ENCODE results near the gene NT5E.
"Not testable (repeated sequence)": the region's sequence is repeated elsewhere in the genome, so short reads cannot be mapped to it uniquely, and the experiment has no call there.

Gene NT5E

DNA sequence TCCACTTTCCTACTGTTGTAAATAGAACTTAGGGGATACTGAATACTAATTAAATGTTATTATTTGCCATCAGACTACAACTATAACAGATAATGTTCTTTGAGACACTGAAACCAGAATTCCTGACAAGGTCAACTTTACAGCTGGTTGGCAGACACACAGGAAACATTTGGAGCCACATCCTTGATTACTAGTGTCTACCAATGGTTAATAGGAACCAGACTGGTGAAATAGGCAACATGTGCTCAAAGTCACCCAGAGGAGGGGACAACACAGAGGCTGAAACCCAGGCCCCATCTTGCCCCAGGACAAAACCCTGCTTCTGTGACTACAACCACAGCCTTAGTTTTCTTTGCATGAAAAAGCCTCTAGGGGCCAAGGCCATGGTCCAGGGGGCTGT is 47.8 kb upstream of the NT5E start:
- Histone ChIP-seq H3K79me2 (ENCODE audit: control insufficient read depth, low read length) (no peaks in the 10 kb centered on the region), H3K4me3 (ENCODE audit: low read length) (no peak overlapping the region), H3K4me2 (ENCODE audit: low read length) (no peak overlapping the region), H3K27me3 (ENCODE audit: control insufficient read depth, low read length) (peaks cover 10% of the 10 kb centered on the region; the same call in 1 of the 2 replicates), H3K27ac (ENCODE audit: low read depth, low read length) (no peak overlapping the region), H3K4me1 (ENCODE audit: control insufficient read depth, low read length) (no peaks in the 10 kb centered on the region), H3K36me3 (ENCODE audit: control insufficient read depth, low read length) (no peaks in the 10 kb centered on the region), H3F3A (ENCODE audit: control insufficient read depth, insufficient read depth) (no peaks in the 10 kb centered on the region), H3K9me2 (replicated peaks; ENCODE audit: control insufficient read depth, low read length) (no peaks in the 10 kb centered on the region), H3K9me3 (ENCODE audit: control insufficient read depth, insufficient read depth, low read length) (no peaks in the 10 kb centered on the region), H4K20me1 (ENCODE audit: control insufficient read depth, insufficient read depth, low read depth, low read length) (no peaks in the 10 kb centered on the region)
- TF ChIP-seq, protein P1, sequence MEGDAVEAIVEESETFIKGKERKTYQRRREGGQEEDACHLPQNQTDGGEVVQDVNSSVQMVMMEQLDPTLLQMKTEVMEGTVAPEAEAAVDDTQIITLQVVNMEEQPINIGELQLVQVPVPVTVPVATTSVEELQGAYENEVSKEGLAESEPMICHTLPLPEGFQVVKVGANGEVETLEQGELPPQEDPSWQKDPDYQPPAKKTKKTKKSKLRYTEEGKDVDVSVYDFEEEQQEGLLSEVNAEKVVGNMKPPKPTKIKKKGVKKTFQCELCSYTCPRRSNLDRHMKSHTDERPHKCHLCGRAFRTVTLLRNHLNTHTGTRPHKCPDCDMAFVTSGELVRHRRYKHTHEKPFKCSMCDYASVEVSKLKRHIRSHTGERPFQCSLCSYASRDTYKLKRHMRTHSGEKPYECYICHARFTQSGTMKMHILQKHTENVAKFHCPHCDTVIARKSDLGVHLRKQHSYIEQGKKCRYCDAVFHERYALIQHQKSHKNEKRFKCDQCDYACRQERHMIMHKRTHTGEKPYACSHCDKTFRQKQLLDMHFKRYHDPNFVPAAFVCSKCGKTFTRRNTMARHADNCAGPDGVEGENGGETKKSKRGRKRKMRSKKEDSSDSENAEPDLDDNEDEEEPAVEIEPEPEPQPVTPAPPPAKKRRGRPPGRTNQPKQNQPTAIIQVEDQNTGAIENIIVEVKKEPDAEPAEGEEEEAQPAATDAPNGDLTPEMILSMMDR (IDR thresholded peaks at IDR 0.05; ENCODE audit: low read depth, low read length, poor library complexity, severe bottlenecking) = no peak
- TF ChIP-seq EZH2phosphoT487 (IDR thresholded peaks at IDR 0.05; ENCODE audit: borderline replicate concordance, low read length) = no peak

DNA sequence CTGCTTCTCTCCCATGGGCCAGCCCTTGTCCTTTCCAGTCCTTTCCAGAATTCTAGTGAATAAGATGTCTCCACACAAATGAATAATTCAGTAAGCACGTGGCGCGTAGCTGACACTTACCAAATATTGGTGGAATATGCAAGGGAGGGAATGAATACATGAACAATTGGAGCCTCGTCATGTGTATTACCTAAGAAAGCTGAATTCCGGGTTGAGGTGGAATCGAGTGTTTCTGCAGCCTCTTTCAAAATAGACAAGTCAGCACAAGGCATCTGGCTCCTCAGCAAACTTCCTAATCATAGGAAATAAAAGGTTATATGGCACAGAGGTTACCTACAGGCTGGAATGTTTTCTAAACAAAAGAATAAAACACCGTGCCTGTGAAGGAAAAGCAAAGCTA is 47.0 kb upstream of the NT5E start:
- H3K4me1 ChIP-seq (ENCODE audit: control insufficient read depth, low read length) = no peaks in the 10 kb centered on the region
- no peaks in the 10 kb centered on the region for H3F3A ChIP-seq (ENCODE audit: control insufficient read depth, insufficient read depth)
- no peak overlapping the region for H3K4me2 ChIP-seq (ENCODE audit: low read length)
- H3K27ac ChIP-seq (ENCODE audit: low read depth, low read length) = no peak overlapping the region
- peaks cover 10% of the 10 kb centered on the region; the same call in 1 of the 2 replicates for H3K27me3 ChIP-seq (ENCODE audit: control insufficient read depth, low read length)
- H3K79me2 ChIP-seq (ENCODE audit: control insufficient read depth, low read length) = no peaks in the 10 kb centered on the region
- TF ChIP-seq EZH2phosphoT487 (IDR thresholded peaks at IDR 0.05; ENCODE audit: borderline replicate concordance, low read length) = no peak
- TF ChIP-seq, protein P1 (IDR thresholded peaks at IDR 0.05; ENCODE audit: low read depth, low read length, poor library complexity, severe bottlenecking) = no peak
- H3K4me3 ChIP-seq (ENCODE audit: low read length) = no peak overlapping the region
- no peaks in the 10 kb centered on the region for H3K9me2 ChIP-seq (replicated peaks; ENCODE audit: control insufficient read depth, low read length)
- no peaks in the 10 kb centered on the region for H3K36me3 ChIP-seq (ENCODE audit: control insufficient read depth, low read length)
- H3K9me3 ChIP-seq (ENCODE audit: control insufficient read depth, insufficient read depth, low read length) = no peaks in the 10 kb centered on the region
- no peaks in the 10 kb centered on the region for H4K20me1 ChIP-seq (ENCODE audit: control insufficient read depth, insufficient read depth, low read depth, low read length)

DNA sequence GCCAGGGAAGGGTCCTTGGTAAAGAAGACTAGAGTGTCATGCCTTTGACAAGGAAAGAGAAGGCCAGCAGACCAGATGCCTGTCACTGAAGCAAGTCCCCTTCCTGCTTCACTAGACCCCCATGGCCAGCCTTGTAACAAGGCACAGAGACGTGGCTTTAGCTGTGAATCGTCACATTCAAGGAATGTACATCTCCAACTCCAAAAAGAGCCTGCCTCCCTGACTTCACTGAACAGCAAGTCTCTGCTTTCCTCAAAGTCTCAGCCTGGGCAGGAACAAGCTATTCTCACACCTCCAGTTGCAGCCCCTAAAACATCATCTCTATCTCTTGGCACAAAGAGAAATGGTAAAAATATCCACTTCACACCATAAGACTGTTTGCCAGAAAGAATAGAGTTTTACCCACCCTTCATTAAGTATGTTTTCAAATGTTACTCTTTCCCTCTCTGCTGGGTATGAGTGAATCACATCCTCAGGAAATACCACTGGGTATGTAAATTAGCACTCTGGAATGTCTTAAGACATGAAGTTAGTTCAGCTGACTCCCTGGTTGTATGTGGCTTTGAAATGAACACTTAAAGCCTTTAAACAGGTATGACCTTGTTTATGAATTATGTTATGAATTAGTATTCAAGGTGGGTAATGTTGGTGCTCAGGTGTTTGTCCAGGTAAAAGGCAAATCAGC is 46.4 kb upstream of the NT5E start:
- H3K9me2 ChIP-seq (replicated peaks; ENCODE audit: control insufficient read depth, low read length) = no peaks in the 10 kb centered on the region
- no peak overlapping the region for H3K27ac ChIP-seq (ENCODE audit: low read depth, low read length)
- H3K79me2 ChIP-seq (ENCODE audit: control insufficient read depth, low read length) = no peaks in the 10 kb centered on the region
- H3K9me3 ChIP-seq (ENCODE audit: control insufficient read depth, insufficient read depth, low read length) = no peaks in the 10 kb centered on the region
- H3K4me1 ChIP-seq (ENCODE audit: control insufficient read depth, low read length) = no peaks in the 10 kb centered on the region
- H3K4me3 ChIP-seq (ENCODE audit: low read length) = no peak overlapping the region
- no peak overlapping the region for H3K4me2 ChIP-seq (ENCODE audit: low read length)
- TF ChIP-seq, protein P1 (IDR thresholded peaks at IDR 0.05; ENCODE audit: low read depth, low read length, poor library complexity, severe bottlenecking) = no peak
- TF ChIP-seq EZH2phosphoT487 (IDR thresholded peaks at IDR 0.05; ENCODE audit: borderline replicate concordance, low read length) = no peak
- H3K36me3 ChIP-seq (ENCODE audit: control insufficient read depth, low read length) = no peaks in the 10 kb centered on the region
- no peaks in the 10 kb centered on the region for H3F3A ChIP-seq (ENCODE audit: control insufficient read depth, insufficient read depth)
- H4K20me1 ChIP-seq (ENCODE audit: control insufficient read depth, insufficient read depth, low read depth, low read length) = no peaks in the 10 kb centered on the region
- H3K27me3 ChIP-seq (ENCODE audit: control insufficient read depth, low read length) = peaks cover 10% of the 10 kb centered on the region; the same call in 1 of the 2 replicates

DNA sequence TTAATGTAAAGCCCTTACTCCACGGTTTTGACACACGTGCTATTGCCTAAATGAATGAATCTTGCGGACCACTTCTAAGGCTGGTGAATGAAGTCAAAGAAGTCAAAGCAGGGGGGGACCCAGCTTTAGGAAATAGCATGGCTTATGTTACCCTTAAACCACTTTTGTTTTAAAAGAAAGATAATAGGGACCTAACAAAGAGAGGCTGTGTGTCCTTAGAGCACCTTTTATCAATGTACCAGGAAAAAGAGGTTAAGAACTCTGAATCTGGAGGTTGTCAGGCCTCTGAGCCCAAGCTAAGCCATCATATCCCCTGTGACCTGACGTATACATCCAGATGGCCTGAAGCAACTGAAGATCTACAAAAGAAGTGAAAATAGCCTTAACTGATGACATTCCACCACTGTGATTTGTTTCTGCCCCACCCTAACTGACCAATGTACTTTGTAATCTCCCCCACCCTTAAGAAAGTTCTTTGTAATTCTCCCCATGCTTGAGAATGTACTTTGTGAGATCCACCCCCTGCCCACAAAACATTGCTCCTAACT is 45.8 kb upstream of the NT5E start:
- not testable (repeated sequence) for H4K20me1 ChIP-seq (ENCODE audit: control insufficient read depth, insufficient read depth, low read depth, low read length); H3F3A ChIP-seq (ENCODE audit: control insufficient read depth, insufficient read depth); H3K4me2 ChIP-seq (ENCODE audit: low read length); H3K27me3 ChIP-seq (ENCODE audit: control insufficient read depth, low read length); H3K27ac ChIP-seq (ENCODE audit: low read depth, low read length); H3K9me2 ChIP-seq (replicated peaks; ENCODE audit: control insufficient read depth, low read length); H3K36me3 ChIP-seq (ENCODE audit: control insufficient read depth, low read length); H3K9me3 ChIP-seq (ENCODE audit: control insufficient read depth, insufficient read depth, low read length); H3K4me1 ChIP-seq (ENCODE audit: control insufficient read depth, low read length); H3K4me3 ChIP-seq (ENCODE audit: low read length); H3K79me2 ChIP-seq (ENCODE audit: control insufficient read depth, low read length)
